Activated naive CD4-positive, alpha-beta T cell treated with anti-CD3 and anti-CD28 coated beads, Interleukin-2, amount 50 U/mL, for 72 hours (primary cell): ENCODE data around the gene PRPF4. TPM values are rescaled to one million over a fixed set of nuclear protein-coding genes. Genes with fewer than 3 reads are reported as not detected.
A peak's percentile ranks its signal among the peaks of the same experiment; 100 is the strongest.

Experiments used
- ATAC-seq, 2 donors: fragments of 150-1000 bp; cut with Tn5 transposase; 2 replicates each; pipeline ENCODE4 v1.10.0; 2021; ENCODE audit warnings: mild to moderate bottlenecking in 2 of 2, moderate library complexity in 2 of 2
- DNase-seq, 2 donors: peaks; one replicate each; pipeline ENCODE4 v3.0.0; 2021 to 2022; ENCODE audit warnings: low spot score in 2 of 2
- H3K27ac Mint-ChIP-seq, 2 donors: one replicate each; pipeline ENCODE4 v1.8.0; 2022; ENCODE audit warnings: mild to moderate bottlenecking in 2 of 2, mixed read lengths in 2 of 2
- H3K36me3 Mint-ChIP-seq, 2 donors: one replicate each; pipeline ENCODE4 v1.8.0; 2022; ENCODE audit warnings: mixed read lengths in 2 of 2
- H3K9me3 Mint-ChIP-seq, 2 donors: one replicate each; pipeline ENCODE4 v1.8.0; 2022; ENCODE audit warnings: mixed read lengths in 2 of 2
- total RNA-seq, 2 donors: library from RNA; stranded (reverse); gene quantifications; one replicate each; pipeline ENCODE4 v1.2.3, GENCODE V29; 2022

Gene PRPF4
- total RNA-seq, 2 donors from 2014 or later: 45.2 to 50.3 TPM

DNA sequence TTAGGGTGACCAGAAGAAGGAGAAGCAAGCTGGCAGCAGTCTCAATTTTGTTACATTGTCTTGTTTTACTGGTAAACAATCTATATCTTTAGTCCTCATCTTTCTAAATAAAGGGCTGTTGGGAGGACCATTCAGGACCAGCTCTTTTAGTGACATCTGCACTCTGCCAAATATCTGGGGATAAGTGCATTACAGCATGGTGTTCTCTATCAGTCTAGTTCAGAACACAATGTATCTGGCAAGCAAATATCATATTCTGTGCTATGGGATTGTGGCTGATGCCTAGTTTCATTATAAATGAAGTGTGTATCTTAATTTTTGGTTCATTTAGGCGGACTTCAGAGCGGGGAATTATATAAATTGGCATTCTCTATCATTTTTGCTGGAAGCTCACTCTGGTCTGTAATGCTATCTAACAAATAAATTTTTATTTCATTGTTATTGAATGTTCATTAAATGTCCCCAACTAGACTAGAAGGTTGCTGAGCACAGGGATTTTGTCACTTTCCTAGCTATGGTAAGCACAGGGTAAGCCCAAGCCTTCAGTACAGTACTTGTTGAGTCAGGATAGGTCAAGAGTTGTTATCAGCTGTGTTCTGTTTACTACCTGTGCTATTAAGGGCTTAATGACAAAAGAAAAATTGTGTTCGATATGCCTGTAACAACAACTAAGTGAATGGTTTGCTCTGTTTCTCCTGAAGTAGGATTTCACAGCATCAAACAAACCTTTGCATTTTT lies 52.8 kb downstream of the PRPF4 start:
- Mint-ChIP-seq H3K9me3 (no peaks in the 10 kb centered on the region), H3K36me3 (no peaks in the 10 kb centered on the region), H3K27ac (no peak overlapping the region)
- ATAC-seq: no peak
- no peak for DNase-seq

- no peaks in the 10 kb centered on the region for H3K36me3 Mint-ChIP-seq
- H3K27ac Mint-ChIP-seq: no peak overlapping the region
- ATAC-seq (no peak), DNase-seq (no peak)
- no peaks in the 10 kb centered on the region for H3K9me3 Mint-ChIP-seq
Measured at GRCh38 chr9:113331780-113332179, 56.3 kb downstream of the PRPF4 start.

- ATAC-seq: no peak
- no peak overlapping the region for H3K27ac Mint-ChIP-seq
- H3K9me3 Mint-ChIP-seq: no peaks in the 10 kb centered on the region
- no peak for DNase-seq
- H3K36me3 Mint-ChIP-seq: no peaks in the 10 kb centered on the region
Measured at GRCh38 chr9:113337714-113338113, 62.3 kb downstream of the PRPF4 start.

DNA sequence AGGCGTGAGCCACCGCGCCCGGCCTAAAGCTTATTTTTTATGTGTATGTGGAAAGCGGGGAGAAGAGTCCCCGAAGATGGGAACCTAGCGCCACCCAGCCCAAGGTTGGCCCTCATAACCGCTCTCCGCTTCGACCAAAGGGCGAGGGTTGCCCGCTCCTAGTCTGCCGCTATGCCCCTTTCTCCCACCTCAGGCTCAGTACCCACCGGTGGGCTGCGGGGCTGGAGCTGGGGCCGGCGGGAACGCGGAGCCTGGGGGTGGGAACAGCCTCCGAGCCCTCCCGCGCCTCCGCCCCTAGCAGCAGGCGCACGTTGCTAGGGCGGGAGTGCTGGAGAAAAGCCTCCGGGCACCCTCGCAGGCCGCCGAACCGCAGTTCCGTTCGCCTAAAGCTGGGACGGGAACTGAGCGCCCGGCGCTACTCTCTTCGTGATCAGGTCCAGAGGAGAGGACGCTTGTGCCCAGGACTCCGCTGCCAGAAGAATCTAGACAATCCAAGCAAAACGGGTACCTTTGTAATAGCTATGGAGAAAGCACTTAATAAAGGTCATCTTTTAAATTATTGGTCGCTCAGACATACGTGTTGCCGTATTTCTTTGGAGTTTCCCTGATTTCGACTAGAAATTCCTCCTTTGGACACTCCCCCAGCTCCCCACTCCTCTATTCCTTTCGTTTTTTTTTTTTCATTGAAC lies 64.7 kb downstream of the PRPF4 start, which contains the start of gene WDR31:
WDR31 (minus strand) TSS at position 265 of the 689 bp plus-strand sequence. CDS start 8,253 bp downstream, outside the sequence.
- Mint-ChIP-seq H3K27ac (peak within 1 kb of the TSS; percentile 77 to 85), H3K36me3 (no peaks in the 10 kb centered on the region), H3K9me3 (no peaks in the 10 kb centered on the region)
- peak; percentile 87 to 98 for ATAC-seq
- DNase-seq: peak; percentile 77 to 86

- H3K27ac Mint-ChIP-seq: peak overlapping the region; percentile 4 to 30
- peak; percentile 25 to 42 for ATAC-seq
- no peak for DNase-seq
- H3K36me3 Mint-ChIP-seq: no peaks in the 10 kb centered on the region
- H3K9me3 Mint-ChIP-seq: no peaks in the 10 kb centered on the region
Measured at GRCh38 chr9:113341712-113342410, 66.4 kb downstream of the PRPF4 start.

Other genes with a start within 250 kb of the PRPF4 start
- 1 to 10 TPM; 1.7 to 1.9 TPM for gene ZFP37, start 218.9 kb upstream of the PRPF4 start, total RNA-seq
- 1 to 10 TPM; 2.1 to 3.8 TPM for gene SLC31A2, start 124.7 kb upstream of the PRPF4 start, total RNA-seq
- gene FKBP15, start 54.4 kb upstream of the PRPF4 start, total RNA-seq: 10 to 100 TPM; 12.5 to 45.6 TPM
- gene SLC31A1, start 54.1 kb upstream of the PRPF4 start, total RNA-seq: 10 to 100 TPM; 11.5 to 14.8 TPM
- gene CDC26, start 86 bp upstream of the PRPF4 start, total RNA-seq: 10 to 100 TPM; 40.3 to 47.7 TPM
- under 1 TPM in 1 of 2 donors, not detected in 1; 0.29 TPM for gene RNF183, start 27.7 kb downstream of the PRPF4 start, total RNA-seq
- 1 to 10 TPM in 1 of 2 donors, under 1 TPM in 1; 0.41 to 4.9 TPM for gene WDR31, start 64.6 kb downstream of the PRPF4 start, total RNA-seq
- gene BSPRY, start 73.9 kb downstream of the PRPF4 start, total RNA-seq: 10 to 100 TPM in 1 of 2 donors, 1 to 10 TPM in 1; 7.7 to 29.6 TPM
- gene HDHD3, start 101.3 kb downstream of the PRPF4 start, total RNA-seq: 10 to 100 TPM; 17.7 to 23.2 TPM
- 10 to 100 TPM; 28.0 to 35.3 TPM for gene ALAD, start 125.6 kb downstream of the PRPF4 start, total RNA-seq
- gene POLE3, start 135.0 kb downstream of the PRPF4 start, total RNA-seq: 10 to 100 TPM; 46.8 to 60.8 TPM
- gene C9orf43, start 135.1 kb downstream of the PRPF4 start, total RNA-seq: 1 to 10 TPM in 1 of 2 donors, under 1 TPM in 1; 0.68 to 1.0 TPM
- 10 to 100 TPM; 25.7 to 56.1 TPM for gene RGS3, start 188.1 kb downstream of the PRPF4 start, total RNA-seq